Activated naive CD8-positive, alpha-beta T cell treated with anti-CD3 and anti-CD28 coated beads for 36 hours (primary cell): ENCODE results near the gene PCDHB8. TPM values are rescaled to one million over a fixed set of nuclear protein-coding genes. Genes with fewer than 3 reads are reported as not detected.
"Not testable (repeated sequence)": the region's sequence is repeated elsewhere in the genome, so short reads cannot be mapped to it uniquely, and the experiment has no call there.

ENCODE experiments used
- DNase-seq: peaks from one replicate; pipeline ENCODE4 v3.0.0; 2021
- H3K27ac Mint-ChIP-seq: one replicate; pipeline ENCODE4 v1.8.0; 2022; ENCODE audit warnings: mild to moderate bottlenecking, moderate library complexity, mixed read lengths
- H3K27me3 Mint-ChIP-seq: one replicate; pipeline ENCODE4 v1.8.0; 2022; ENCODE audit warnings: mild to moderate bottlenecking, mixed read lengths
- H3K36me3 Mint-ChIP-seq: one replicate; pipeline ENCODE4 v1.8.0; 2021; ENCODE audit warnings: mild to moderate bottlenecking, mixed read lengths
- H3K4me1 Mint-ChIP-seq: one replicate; pipeline ENCODE4 v1.8.0; 2021; ENCODE audit warnings: mixed read lengths
- H3K4me3 Mint-ChIP-seq: one replicate; pipeline ENCODE4 v1.8.0; 2022; ENCODE audit warnings: mild to moderate bottlenecking, moderate library complexity, mixed read lengths
- H3K9me3 Mint-ChIP-seq: one replicate; pipeline ENCODE4 v1.8.0; 2022; ENCODE audit warnings: mixed read lengths
- total RNA-seq, 2 experiments: library from RNA; stranded (reverse); gene quantifications; one replicate each; pipeline ENCODE4 v1.2.3, GENCODE V29; 2021

The PCDHB8 gene
- total RNA-seq, 2 experiments from 2014 or later, result not detected

GRCh38 chr5:141174291-141175104 lies 3.1 kb upstream of the PCDHB8 start:
- peaks cover 12% of the 10 kb centered on the region for H3K9me3 Mint-ChIP-seq
- H3K27ac Mint-ChIP-seq, H3K4me1 Mint-ChIP-seq, H3K36me3 Mint-ChIP-seq, H3K4me3 Mint-ChIP-seq, DNase-seq: not testable (repeated sequence)
- H3K27me3 Mint-ChIP-seq, result peaks cover 23% of the 10 kb centered on the region

DNA sequence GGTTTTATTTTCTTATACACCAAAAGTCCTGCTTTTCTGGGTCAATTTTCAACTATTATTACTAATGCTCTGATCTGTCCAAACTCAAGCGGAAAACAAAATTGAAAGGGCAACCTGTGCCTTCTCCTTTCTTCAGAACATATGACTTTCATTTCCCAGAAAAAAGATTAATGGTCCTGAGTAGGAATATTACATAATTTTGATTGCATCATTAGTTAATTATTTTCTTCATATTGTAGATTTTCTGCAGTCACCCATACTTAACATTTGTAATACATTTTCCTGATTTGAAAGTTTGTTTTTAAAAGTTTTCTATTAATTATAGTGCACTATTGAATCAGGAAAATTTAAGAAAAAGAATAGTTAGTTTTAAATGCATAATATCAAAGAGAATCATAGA lies 1.7 kb upstream of the PCDHB8 start:
- H3K27me3 Mint-ChIP-seq, result peaks cover 27% of the 10 kb centered on the region
- H3K36me3 Mint-ChIP-seq, result peaks cover 8% of the 10 kb centered on the region
- no peak for DNase-seq
- peaks cover 16% of the 10 kb centered on the region for H3K9me3 Mint-ChIP-seq
- peaks cover 2% of the 10 kb centered on the region for H3K4me1 Mint-ChIP-seq
- no peak overlapping the region for H3K4me3 Mint-ChIP-seq
- no peak overlapping the region for H3K27ac Mint-ChIP-seq

- H3K4me3 Mint-ChIP-seq, H3K4me1 Mint-ChIP-seq, H3K36me3 Mint-ChIP-seq, DNase-seq, H3K27ac Mint-ChIP-seq: not testable (repeated sequence)
- Mint-ChIP-seq H3K27me3 (peaks cover 32% of the 10 kb centered on the region), H3K9me3 (peaks cover 29% of the 10 kb centered on the region)
Observed at GRCh38 chr5:141179371-141179770, 1.8 kb downstream of the PCDHB8 start.

GRCh38 chr5:141179876-141180275 lies 2.3 kb downstream of the PCDHB8 start:
- DNase-seq, H3K27ac Mint-ChIP-seq, H3K4me1 Mint-ChIP-seq, H3K4me3 Mint-ChIP-seq: not testable (repeated sequence)
- Mint-ChIP-seq H3K9me3 (peaks cover 31% of the 10 kb centered on the region), H3K36me3 (peaks cover 10% of the 10 kb centered on the region), H3K27me3 (peaks cover 37% of the 10 kb centered on the region)

DNA sequence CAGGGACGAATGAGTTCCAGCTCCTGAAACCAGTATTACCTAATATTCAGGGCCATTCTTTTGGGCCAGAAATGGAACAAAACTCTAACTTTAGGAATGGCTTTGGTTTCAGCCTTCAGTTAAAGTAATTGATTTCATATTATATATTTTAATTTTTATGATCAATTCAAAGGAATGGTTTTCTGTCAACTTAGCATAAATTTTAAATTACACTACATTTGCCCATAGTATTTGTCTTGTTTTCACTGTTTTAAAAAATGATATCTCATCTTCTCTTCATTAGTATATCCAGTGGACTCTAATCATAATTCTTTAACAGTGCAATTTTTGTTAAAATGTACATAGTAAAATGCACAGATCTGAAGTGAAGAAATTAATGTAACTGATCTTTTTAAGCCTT lies 2.7 kb downstream of the PCDHB8 start:
- no peak overlapping the region for H3K27ac Mint-ChIP-seq
- peaks cover 31% of the 10 kb centered on the region for H3K9me3 Mint-ChIP-seq
- H3K36me3 Mint-ChIP-seq, result peaks cover 7% of the 10 kb centered on the region
- DNase-seq, result no peak
- H3K4me3 Mint-ChIP-seq, result no peak overlapping the region
- H3K4me1 Mint-ChIP-seq, result no peaks in the 10 kb centered on the region
- peaks cover 42% of the 10 kb centered on the region for H3K27me3 Mint-ChIP-seq

DNA sequence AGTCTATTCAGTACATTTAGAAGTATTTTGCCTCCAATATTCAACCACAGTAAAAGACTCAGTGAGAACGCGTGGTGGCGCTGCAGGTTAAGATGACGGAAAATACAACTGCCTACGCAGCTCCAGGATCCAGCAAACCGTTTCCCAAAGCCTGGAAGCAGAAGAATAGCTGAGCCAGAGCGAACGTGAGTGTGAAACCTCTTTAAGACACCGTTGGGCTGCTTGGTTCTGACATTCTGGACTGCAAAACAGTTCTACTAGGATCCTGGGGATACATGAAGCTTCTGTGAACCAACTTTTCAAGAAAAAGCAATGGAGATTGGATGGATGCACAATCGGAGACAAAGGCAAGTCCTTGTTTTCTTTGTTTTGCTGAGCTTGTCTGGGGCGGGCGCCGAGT lies 4.7 kb downstream of the PCDHB8 start, which contains the start of gene PCDHB16:
Gene PCDHB16, plus strand, starts transcription at position 140 of the 400 bp plus-strand sequence. Its CDS starts 173 bp downstream, at position 313.
- DNase-seq, result no peak
- Mint-ChIP-seq H3K36me3 (peaks cover 9% of the 10 kb centered on the region), H3K9me3 (peaks cover 38% of the 10 kb centered on the region), H3K4me3 (no peak within 1 kb of the TSS), H3K4me1 (peaks cover 3% of the 10 kb centered on the region), H3K27me3 (peaks cover 57% of the 10 kb centered on the region), H3K27ac (no peak within 1 kb of the TSS)

DNA sequence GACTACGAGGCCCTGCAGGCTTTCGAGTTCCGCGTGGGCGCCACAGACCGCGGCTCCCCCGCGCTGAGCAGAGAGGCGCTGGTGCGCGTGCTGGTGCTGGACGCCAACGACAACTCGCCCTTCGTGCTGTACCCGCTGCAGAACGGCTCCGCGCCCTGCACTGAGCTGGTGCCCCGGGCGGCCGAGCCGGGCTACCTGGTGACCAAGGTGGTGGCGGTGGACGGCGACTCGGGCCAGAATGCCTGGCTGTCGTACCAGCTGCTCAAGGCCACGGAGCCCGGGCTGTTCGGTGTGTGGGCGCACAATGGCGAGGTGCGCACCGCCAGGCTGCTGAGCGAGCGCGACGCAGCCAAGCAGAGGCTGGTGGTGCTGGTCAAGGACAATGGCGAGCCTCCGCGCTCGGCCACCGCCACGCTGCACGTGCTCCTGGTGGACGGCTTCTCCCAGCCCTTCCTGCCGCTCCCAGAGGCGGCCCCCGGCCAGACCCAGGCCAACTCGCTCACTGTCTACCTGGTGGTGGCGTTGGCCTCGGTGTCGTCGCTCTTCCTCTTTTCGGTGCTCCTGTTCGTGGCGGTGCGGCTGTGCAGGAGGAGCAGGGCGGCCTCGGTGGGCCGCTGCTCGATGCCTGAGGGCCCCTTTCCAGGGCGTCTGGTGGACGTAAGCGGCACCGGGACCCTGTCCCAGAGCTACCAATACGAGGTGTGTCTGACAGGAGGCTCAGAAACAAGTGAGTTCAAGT lies 6.7 kb downstream of the PCDHB8 start:
- H3K36me3 Mint-ChIP-seq, result peaks cover 18% of the 10 kb centered on the region
- not testable (repeated sequence) for DNase-seq, H3K4me1 Mint-ChIP-seq, H3K4me3 Mint-ChIP-seq
- peaks cover 72% of the 10 kb centered on the region for H3K27me3 Mint-ChIP-seq
- H3K9me3 Mint-ChIP-seq, result peaks cover 46% of the 10 kb centered on the region
- peak overlapping the region; percentile 42 for H3K27ac Mint-ChIP-seq

DNA sequence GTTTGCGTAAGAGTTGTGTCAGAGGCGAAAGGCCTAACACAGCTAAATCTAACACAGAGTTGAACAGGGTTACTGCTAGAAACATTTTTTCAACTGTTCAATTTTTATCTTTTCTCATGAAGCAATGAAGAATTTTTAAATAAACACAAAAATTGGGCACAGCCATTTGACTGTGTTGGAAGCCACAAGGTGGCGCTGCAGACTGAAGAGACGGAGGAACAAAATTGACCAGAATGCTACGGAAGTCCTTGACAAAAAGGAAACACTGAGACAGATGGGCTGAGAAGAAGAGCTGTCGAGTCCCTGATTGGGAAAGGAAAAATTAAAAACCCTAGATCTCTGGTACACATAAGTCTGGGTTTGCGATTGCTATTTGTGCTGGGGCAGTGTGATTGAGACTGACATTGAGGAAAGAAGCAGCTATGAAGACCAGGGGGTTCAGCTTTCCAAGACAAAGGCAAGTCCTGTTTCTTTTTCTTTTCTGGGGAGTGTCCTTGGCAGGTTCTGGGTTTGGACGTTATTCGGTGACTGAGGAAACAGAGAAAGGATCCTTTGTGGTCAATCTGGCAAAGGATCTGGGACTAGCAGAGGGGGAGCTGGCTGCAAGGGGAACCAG lies 9.4 kb downstream of the PCDHB8 start, which contains the start of gene PCDHB9:
Gene PCDHB9, plus strand, starts transcription at position 265 of the 616 bp plus-strand sequence. Its CDS starts 158 bp downstream, at position 423.
- Mint-ChIP-seq H3K27me3 (peaks cover 85% of the 10 kb centered on the region), H3K9me3 (peaks cover 44% of the 10 kb centered on the region), H3K27ac (no peak within 1 kb of the TSS), H3K4me3 (no peak within 1 kb of the TSS), H3K4me1 (peaks cover 3% of the 10 kb centered on the region), H3K36me3 (peaks cover 19% of the 10 kb centered on the region)
- DNase-seq, result no peak

- H3K4me3 Mint-ChIP-seq, DNase-seq, H3K27ac Mint-ChIP-seq, H3K4me1 Mint-ChIP-seq: not testable (repeated sequence)
- peaks cover 83% of the 10 kb centered on the region for H3K27me3 Mint-ChIP-seq
- H3K9me3 Mint-ChIP-seq, result peaks cover 37% of the 10 kb centered on the region
- peaks cover 18% of the 10 kb centered on the region for H3K36me3 Mint-ChIP-seq
Observed at GRCh38 chr5:141188682-141189081, 11.1 kb downstream of the PCDHB8 start.

DNA sequence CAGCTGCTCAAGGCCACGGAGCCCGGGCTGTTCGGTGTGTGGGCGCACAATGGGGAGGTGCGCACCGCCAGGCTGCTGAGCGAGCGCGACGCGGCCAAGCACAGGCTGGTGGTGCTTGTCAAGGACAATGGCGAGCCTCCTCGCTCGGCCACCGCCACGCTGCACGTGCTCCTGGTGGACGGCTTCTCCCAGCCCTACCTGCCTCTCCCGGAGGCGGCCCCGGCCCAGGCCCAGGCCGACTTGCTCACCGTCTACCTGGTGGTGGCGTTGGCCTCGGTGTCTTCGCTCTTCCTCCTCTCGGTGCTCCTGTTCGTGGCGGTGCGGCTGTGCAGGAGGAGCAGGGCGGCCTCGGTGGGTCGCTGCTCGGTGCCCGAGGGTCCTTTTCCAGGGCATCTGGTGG lies 11.5 kb downstream of the PCDHB8 start:
- DNase-seq, H3K27ac Mint-ChIP-seq, H3K4me3 Mint-ChIP-seq, H3K4me1 Mint-ChIP-seq: not testable (repeated sequence)
- H3K36me3 Mint-ChIP-seq, result peaks cover 19% of the 10 kb centered on the region
- peaks cover 84% of the 10 kb centered on the region for H3K27me3 Mint-ChIP-seq
- H3K9me3 Mint-ChIP-seq, result peaks cover 37% of the 10 kb centered on the region

DNA sequence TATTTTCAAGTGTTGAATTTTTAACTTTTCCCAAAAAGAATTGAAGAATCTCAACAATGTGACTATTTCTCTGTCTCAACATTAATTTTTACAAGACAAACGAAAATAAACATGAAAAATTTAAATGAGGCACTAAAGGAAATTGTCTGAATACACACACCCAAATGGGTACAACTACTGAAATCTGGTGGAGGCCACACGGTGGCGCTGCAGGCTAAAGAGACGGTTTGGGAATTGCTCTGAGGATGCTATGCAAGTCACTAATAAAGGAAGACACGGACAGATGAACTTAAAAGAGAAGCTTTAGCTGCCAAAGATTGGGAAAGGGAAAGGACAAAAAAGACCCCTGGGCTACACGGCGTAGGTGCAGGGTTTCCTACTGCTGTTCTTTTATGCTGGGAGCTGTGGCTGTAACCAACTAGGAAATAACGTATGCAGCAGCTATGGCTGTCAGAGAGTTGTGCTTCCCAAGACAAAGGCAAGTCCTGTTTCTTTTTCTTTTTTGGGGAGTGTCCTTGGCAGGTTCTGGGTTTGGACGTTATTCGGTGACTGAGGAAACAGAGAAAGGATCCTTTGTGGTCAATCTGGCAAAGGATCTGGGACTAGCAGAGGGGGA lies 14.6 kb downstream of the PCDHB8 start, which contains the start of gene PCDHB10:
Gene PCDHB10, plus strand, starts transcription at position 244 of the 616 bp plus-strand sequence. Its CDS starts 200 bp downstream, at position 444.
- no peak within 1 kb of the TSS for H3K4me3 Mint-ChIP-seq
- peaks cover 20% of the 10 kb centered on the region for H3K36me3 Mint-ChIP-seq
- peaks cover 70% of the 10 kb centered on the region for H3K27me3 Mint-ChIP-seq
- H3K4me1 Mint-ChIP-seq, result no peaks in the 10 kb centered on the region
- H3K9me3 Mint-ChIP-seq, result peaks cover 37% of the 10 kb centered on the region
- DNase-seq, result no peak
- H3K27ac Mint-ChIP-seq, result no peak within 1 kb of the TSS

DNA sequence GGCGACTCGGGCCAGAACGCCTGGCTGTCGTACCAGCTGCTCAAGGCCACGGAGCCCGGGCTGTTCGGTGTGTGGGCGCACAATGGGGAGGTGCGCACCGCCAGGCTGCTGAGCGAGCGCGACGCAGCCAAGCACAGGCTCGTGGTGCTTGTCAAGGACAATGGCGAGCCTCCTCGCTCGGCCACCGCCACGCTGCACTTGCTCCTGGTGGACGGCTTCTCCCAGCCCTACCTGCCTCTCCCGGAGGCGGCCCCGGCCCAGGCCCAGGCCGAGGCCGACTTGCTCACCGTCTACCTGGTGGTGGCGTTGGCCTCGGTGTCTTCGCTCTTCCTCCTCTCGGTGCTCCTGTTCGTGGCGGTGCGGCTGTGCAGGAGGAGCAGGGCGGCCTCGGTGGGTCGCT lies 16.7 kb downstream of the PCDHB8 start:
- not testable (repeated sequence) for H3K4me3 Mint-ChIP-seq, DNase-seq, H3K27ac Mint-ChIP-seq, H3K4me1 Mint-ChIP-seq
- H3K27me3 Mint-ChIP-seq, result peaks cover 69% of the 10 kb centered on the region
- H3K36me3 Mint-ChIP-seq, result peaks cover 14% of the 10 kb centered on the region
- peaks cover 41% of the 10 kb centered on the region for H3K9me3 Mint-ChIP-seq

DNA sequence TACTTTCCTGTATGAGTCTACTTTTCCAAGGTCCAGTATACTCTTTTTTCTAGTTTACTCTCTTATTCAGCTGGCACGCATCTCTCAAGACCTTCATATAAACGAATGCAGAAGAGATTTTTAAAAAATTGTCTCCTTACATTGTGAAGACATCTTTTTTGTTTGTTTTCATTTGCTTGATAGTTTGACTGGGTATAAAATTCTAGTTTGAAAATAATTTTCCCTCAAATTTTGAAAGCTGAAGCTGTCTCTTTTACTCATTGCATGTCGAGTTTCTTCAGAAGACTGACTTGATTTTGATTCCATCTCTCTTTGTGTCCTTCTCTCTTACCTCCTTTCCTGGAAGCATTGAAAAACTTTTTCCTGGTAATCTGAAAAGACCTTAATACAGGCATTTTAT lies 18.8 kb downstream of the PCDHB8 start:
- Mint-ChIP-seq H3K36me3 (peaks cover 20% of the 10 kb centered on the region), H3K9me3 (peaks cover 49% of the 10 kb centered on the region), H3K4me1 (no peaks in the 10 kb centered on the region), H3K27ac (no peak overlapping the region), H3K4me3 (no peak overlapping the region), H3K27me3 (peaks cover 67% of the 10 kb centered on the region)
- no peak for DNase-seq

DNA sequence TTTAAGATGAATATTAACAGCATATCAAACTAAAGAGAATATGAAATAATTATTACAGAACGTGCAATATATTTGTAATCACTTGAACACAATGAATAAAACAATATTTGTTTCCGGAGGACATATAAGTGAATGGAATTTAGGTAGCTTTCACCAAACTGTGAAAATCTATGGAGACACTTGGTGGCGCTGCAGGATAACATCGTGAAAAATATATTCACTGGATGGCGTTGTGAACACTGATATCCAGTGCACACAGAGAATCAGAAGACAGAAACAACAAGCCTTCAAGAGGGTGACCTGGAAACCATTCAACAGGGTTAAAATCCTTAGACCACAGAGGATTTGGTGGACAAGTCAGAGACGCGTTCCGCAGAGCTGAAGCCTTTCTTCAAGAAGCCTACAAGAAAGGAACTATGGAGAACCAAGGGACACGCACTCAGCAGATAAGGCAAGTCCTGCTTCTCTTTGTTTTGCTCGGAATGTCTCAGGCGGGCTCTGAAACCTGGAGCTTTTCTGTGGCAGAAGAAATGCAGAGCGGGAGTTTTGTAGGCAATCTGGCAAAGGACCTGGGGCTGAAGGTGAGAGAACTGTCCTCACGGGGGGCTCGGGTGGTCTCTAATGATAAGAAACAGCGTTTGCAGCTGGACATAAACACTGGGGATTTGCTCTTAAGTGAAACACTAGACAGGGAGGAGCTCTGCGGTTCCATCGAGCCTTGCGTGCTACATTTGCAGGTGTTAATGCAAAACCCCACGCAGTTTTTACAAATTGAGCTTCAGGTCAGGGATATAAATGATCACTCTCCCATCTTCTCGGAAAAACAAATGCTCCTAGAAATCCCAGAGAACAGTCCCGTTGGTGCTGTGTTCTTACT lies 22.0 kb downstream of the PCDHB8 start, which contains the start of gene PCDHB11:
Gene PCDHB11, plus strand, starts transcription at position 269 of the 877 bp plus-strand sequence. Its CDS starts 148 bp downstream, at position 417.
- H3K9me3 Mint-ChIP-seq, result peaks cover 44% of the 10 kb centered on the region
- H3K27ac Mint-ChIP-seq, result no peak within 1 kb of the TSS
- H3K4me3 Mint-ChIP-seq, result no peak within 1 kb of the TSS
- no peak for DNase-seq
- H3K4me1 Mint-ChIP-seq, result no peaks in the 10 kb centered on the region
- H3K36me3 Mint-ChIP-seq, result peaks cover 18% of the 10 kb centered on the region
- peaks cover 62% of the 10 kb centered on the region for H3K27me3 Mint-ChIP-seq
